SK-N-SH treated with all-trans-retinoic acid at 6 μM for 48 hours (cell line): ENCODE data around the gene KIF2C.
A peak's percentile ranks its signal among the peaks of the same experiment; 100 is the strongest.

Experiments
- ATAC-seq: fragments of 200-7000 bp; cut with Tn5 transposase; 3 replicates; pipeline ENCODE4 v1.9.1; 2020; ENCODE audit warnings: mild to moderate bottlenecking, moderate library complexity
- ARNTL ChIP-seq: fragments of 450-650 bp; formaldehyde crosslinking; IDR thresholded peaks from 2 replicates; pipeline ENCODE4 v1.5.0; 2020; ENCODE audit warnings: low read depth, mild to moderate bottlenecking, moderate library complexity, borderline replicate concordance
- BACH2 ChIP-seq: fragments of 250-450 bp; sonication (Bioruptor Pico); IDR thresholded peaks from 2 replicates; pipeline ENCODE4 v1.9.0; 2021; ENCODE audit warnings: mild to moderate bottlenecking, borderline replicate concordance
- CSDC2 ChIP-seq: fragments of 250-450 bp; sonication (Bioruptor Pico); IDR thresholded peaks from 2 replicates; pipeline ENCODE4 v1.5.0; 2020; ENCODE audit warnings: mild to moderate bottlenecking, moderate library complexity
- GLIS3 ChIP-seq: fragments of 250-450 bp; sonication (Bioruptor Pico); IDR thresholded peaks from 2 replicates; pipeline ENCODE4 v1.5.0; 2020; ENCODE audit warnings: mild to moderate bottlenecking, moderate library complexity
- OSR1 ChIP-seq: fragments of 250-450 bp; sonication (Bioruptor Pico); IDR thresholded peaks from 2 replicates; pipeline ENCODE4 v1.8.0; 2022; ENCODE audit warnings: moderate library complexity, mild to moderate bottlenecking, inconsistent platforms
- PATZ1 ChIP-seq: fragments of 250-450 bp; sonication (Bioruptor Pico); IDR thresholded peaks from 2 replicates; pipeline ENCODE4 v1.8.0; 2020; ENCODE audit warnings: mild to moderate bottlenecking, moderate library complexity, borderline replicate concordance
- POU6F1 ChIP-seq: fragments of 250-450 bp; sonication (Bioruptor Pico); IDR thresholded peaks from 2 replicates; pipeline ENCODE4 v1.8.0; 2021; ENCODE audit warnings: low read depth, mild to moderate bottlenecking, moderate library complexity, borderline replicate concordance
- PPARA ChIP-seq: fragments of 250-450 bp; sonication (Bioruptor Pico); IDR thresholded peaks from 2 replicates; pipeline ENCODE4 v1.5.0; 2020; ENCODE audit warnings: mild to moderate bottlenecking, borderline replicate concordance
- RARB ChIP-seq: fragments of 250-450 bp; sonication (Bioruptor Pico); IDR thresholded peaks from 2 replicates; pipeline ENCODE4 v1.8.0; 2021; ENCODE audit warnings: mild to moderate bottlenecking, moderate library complexity
- SNAI2 ChIP-seq: fragments of 250-450 bp; sonication (Bioruptor Pico); IDR thresholded peaks from 2 replicates; pipeline ENCODE4 v1.5.0; 2020; ENCODE audit warnings: mild to moderate bottlenecking, moderate library complexity
- TCF4 ChIP-seq: fragments of 250-450 bp; sonication (Bioruptor Pico); IDR thresholded peaks from 2 replicates; pipeline ENCODE4 v1.8.0; 2021; ENCODE audit warnings: mild to moderate bottlenecking, moderate library complexity, borderline replicate concordance
- TOX ChIP-seq: fragments of 250-450 bp; sonication (Bioruptor Pico); IDR thresholded peaks from 2 replicates; pipeline ENCODE4 v1.8.0; 2021; ENCODE audit warnings: mild to moderate bottlenecking, moderate library complexity, borderline replicate concordance
- ZC3H10 ChIP-seq: fragments of 250-450 bp; sonication (Bioruptor Pico); IDR thresholded peaks from 2 replicates; pipeline ENCODE4 v1.5.1; 2021; ENCODE audit warnings: mild to moderate bottlenecking, moderate library complexity
- ZFP30 ChIP-seq: fragments of 450-650 bp; formaldehyde crosslinking; IDR thresholded peaks from 2 replicates; pipeline ENCODE4 v1.5.0; 2022; ENCODE audit warnings: mild to moderate bottlenecking, moderate library complexity
- ZNF565 ChIP-seq: fragments of 450-650 bp; formaldehyde crosslinking; conservative IDR thresholded peaks from 2 replicates; pipeline ENCODE4 v1.5.0; 2020; ENCODE audit warnings: low read depth, mild to moderate bottlenecking, moderate library complexity
- ZNF70 ChIP-seq: fragments of 450-650 bp; formaldehyde crosslinking; IDR thresholded peaks from 2 replicates; pipeline ENCODE4 v1.5.0; 2020; ENCODE audit warnings: mild to moderate bottlenecking, moderate library complexity
- ZNF8 ChIP-seq: fragments of 450-650 bp; formaldehyde crosslinking; IDR thresholded peaks from 2 replicates; pipeline ENCODE4 v1.5.0; 2020; ENCODE audit warnings: mild to moderate bottlenecking, moderate library complexity
- TF ChIP-seq, protein P1 (sequence below): fragments of 250-450 bp; sonication (Bioruptor Pico); IDR thresholded peaks from 2 replicates; pipeline ENCODE4 v1.5.1; 2021; ENCODE audit warnings: mild to moderate bottlenecking, moderate library complexity

The KIF2C gene

GRCh38 chr1:44784094-44785028, 44.7 kb downstream of the KIF2C start (continued):
- TF ChIP-seq POU6F1 (CRISPR knock-in tag) (no peak), ZC3H10 (CRISPR knock-in tag) (no peak), SNAI2 (no peak), BACH2 (CRISPR knock-in tag) (no peak), ZFP30 (CRISPR knock-in tag) (no peak)

- ATAC-seq = no peak
- no peak for TF ChIP-seq ZC3H10 (CRISPR knock-in tag)
- TF ChIP-seq ZNF8 = no peak
- TF ChIP-seq CSDC2 = no peak
- TF ChIP-seq PATZ1 (CRISPR knock-in tag) = no peak
- TF ChIP-seq OSR1 (CRISPR knock-in tag) = no peak
- no peak for TF ChIP-seq PPARA
- no peak for TF ChIP-seq ARNTL (CRISPR knock-in tag)
- TF ChIP-seq POU6F1 (CRISPR knock-in tag) = no peak
- no peak for TF ChIP-seq TCF4
- TF ChIP-seq SNAI2 = no peak
These were observed 45.4 kb downstream of the KIF2C start for GRCh38 chr1:44785029-44785380.

GRCh38 chr1:44785501-44786137, 46.0 kb downstream of the KIF2C start:
- no peak for ATAC-seq
- TF ChIP-seq ZFP30 (CRISPR knock-in tag) = no peak
- TF ChIP-seq OSR1 (CRISPR knock-in tag) = no peak
- no peak for TF ChIP-seq PPARA
- TF ChIP-seq, protein P1, sequence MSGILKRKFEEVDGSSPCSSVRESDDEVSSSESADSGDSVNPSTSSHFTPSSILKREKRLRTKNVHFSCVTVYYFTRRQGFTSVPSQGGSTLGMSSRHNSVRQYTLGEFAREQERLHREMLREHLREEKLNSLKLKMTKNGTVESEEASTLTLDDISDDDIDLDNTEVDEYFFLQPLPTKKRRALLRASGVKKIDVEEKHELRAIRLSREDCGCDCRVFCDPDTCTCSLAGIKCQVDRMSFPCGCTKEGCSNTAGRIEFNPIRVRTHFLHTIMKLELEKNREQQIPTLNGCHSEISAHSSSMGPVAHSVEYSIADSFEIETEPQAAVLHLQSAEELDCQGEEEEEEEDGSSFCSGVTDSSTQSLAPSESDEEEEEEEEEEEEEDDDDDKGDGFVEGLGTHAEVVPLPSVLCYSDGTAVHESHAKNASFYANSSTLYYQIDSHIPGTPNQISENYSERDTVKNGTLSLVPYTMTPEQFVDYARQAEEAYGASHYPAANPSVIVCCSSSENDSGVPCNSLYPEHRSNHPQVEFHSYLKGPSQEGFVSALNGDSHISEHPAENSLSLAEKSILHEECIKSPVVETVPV (CRISPR knock-in tag) = no peak
- TF ChIP-seq RARB (CRISPR knock-in tag) = no peak
- TF ChIP-seq TOX = no peak
- TF ChIP-seq ZNF70 (CRISPR knock-in tag) = no peak
- TF ChIP-seq ZNF8 = no peak
- no peak for TF ChIP-seq BACH2 (CRISPR knock-in tag)
- no peak for TF ChIP-seq ARNTL (CRISPR knock-in tag)
- TF ChIP-seq SNAI2 = no peak

DNA sequence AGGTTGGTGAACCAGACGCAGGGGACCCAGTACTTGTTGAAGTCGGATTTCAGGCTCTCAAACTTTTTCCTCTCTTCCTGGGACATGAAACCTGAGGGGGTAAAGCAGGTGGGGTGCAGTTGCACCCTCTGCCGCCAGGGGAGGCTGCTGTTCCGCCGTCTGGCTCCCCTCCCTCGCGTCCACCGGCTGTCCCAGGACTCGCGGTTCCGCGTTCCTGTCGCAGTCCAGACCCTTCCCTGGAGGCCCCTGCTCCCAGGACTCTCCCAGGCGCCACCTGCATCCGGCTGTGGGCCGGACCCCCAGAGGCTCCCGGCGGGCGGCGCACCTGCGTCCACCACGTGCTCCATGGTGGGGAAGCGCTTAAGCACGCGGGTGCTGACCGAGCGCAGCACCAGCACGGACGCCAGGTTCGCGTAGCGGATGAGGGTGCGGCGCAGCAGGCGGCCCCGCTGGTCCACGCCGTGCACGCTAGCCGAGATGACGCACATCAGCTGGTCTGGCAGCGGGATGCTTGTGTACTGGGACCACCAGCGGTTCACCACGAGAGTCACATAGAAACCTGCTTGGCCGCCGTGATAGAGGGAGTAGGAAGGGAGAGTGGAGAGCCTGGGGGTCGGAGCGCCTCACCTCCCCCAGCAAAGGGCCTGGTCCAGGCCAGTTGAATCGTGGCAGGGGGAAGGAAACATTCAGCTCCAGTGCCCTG, 46.7 kb downstream of the KIF2C start:
- peak; percentile 62 for ATAC-seq
- TF ChIP-seq, protein P1 (CRISPR knock-in tag) = no peak
- TF ChIP-seq GLIS3 (CRISPR knock-in tag) = no peak
- TF ChIP-seq CSDC2 = no peak
- TF ChIP-seq TCF4 = no peak
- no peak for TF ChIP-seq PPARA
- TF ChIP-seq ZNF565 (CRISPR knock-in tag) = no peak
